D721Med (cell line): ENCODE data around the gene ETFRF1.

Source experiments
- DNase-seq: peaks from one replicate; pipeline ENCODE4 v3.0.0; 2011; ENCODE audit warnings: low spot score; ENCODE audit not compliant: insufficient read length
- FAIRE-seq: peaks from 2 replicates; lab custom pipeline; 2011; peaks lifted over from hg19 to GRCh38; lab: Jason Lieb, UNC
- TF ChIP-seq, protein P1 (sequence below): IDR thresholded peaks from 2 replicates; pipeline ENCODE4 v1.5.1; 2012; ENCODE audit warnings: mild to moderate bottlenecking, control low read depth; ENCODE audit not compliant: insufficient read depth; ENCODE audit errors: missing control alignments

ETFRF1 gene

DNA sequence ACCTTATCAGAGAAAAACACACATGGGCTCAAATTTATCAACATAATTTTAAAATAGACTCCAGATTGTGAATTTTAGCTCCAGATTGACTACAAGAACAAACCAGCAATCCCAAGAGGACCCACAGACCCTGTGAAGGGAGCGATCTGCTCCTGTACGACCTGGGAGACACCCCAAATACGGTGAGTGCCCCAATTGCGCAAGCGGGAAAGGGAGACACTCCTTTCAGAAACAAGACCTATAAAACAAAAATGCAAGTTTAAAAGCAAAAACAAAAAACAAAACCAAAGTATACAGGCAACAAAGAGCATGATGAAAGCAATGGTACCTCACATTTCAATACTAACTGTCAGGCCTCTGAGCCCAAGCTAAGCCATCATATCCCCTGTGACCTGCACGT lies 32.2 kb upstream of the ETFRF1 start:
- DNase-seq (no peak), FAIRE-seq (no peak)
- TF ChIP-seq, protein P1, sequence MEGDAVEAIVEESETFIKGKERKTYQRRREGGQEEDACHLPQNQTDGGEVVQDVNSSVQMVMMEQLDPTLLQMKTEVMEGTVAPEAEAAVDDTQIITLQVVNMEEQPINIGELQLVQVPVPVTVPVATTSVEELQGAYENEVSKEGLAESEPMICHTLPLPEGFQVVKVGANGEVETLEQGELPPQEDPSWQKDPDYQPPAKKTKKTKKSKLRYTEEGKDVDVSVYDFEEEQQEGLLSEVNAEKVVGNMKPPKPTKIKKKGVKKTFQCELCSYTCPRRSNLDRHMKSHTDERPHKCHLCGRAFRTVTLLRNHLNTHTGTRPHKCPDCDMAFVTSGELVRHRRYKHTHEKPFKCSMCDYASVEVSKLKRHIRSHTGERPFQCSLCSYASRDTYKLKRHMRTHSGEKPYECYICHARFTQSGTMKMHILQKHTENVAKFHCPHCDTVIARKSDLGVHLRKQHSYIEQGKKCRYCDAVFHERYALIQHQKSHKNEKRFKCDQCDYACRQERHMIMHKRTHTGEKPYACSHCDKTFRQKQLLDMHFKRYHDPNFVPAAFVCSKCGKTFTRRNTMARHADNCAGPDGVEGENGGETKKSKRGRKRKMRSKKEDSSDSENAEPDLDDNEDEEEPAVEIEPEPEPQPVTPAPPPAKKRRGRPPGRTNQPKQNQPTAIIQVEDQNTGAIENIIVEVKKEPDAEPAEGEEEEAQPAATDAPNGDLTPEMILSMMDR, result no peak

DNA sequence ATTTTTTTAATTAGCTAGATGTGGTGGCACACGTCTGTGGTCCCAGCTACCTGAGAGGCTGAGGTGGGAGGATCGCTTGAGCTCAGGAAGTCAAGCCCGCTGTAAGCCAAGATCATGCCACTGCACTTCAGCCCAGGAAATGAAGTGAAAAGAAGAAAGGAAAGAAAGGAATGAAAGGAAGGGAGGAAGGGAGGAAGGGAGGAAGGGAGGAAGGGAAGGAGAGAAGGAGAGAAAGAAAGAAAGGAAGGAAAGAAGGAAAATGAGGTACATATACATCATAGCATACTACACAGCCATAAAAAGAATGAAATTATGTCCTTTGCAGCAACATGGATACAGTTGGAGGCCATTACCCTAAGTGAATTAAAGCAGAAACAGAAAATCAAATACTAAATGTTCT lies 12.3 kb upstream of the ETFRF1 start:
- TF ChIP-seq, protein P1, result no peak
- FAIRE-seq, result no peak
- no peak for DNase-seq

DNA sequence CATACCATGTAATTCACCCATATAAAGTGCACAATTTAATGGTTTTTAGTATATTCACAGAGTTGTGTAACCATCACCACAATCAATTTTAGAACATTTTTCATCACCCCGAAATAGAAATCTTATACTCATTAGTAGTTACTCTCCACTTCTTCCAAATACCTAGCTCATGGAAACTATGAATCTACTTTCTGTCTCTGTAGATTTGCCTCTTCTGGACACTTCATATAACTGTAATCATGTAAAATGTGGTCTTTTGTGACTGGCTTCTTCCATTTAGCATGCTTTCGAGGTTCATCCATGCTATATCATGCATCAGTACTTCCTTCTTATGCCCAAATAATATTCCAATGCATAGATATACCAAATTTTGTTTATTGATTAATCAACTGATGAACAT lies 10.9 kb upstream of the ETFRF1 start:
- no peak for DNase-seq
- FAIRE-seq, result no peak
- TF ChIP-seq, protein P1, result no peak

DNA sequence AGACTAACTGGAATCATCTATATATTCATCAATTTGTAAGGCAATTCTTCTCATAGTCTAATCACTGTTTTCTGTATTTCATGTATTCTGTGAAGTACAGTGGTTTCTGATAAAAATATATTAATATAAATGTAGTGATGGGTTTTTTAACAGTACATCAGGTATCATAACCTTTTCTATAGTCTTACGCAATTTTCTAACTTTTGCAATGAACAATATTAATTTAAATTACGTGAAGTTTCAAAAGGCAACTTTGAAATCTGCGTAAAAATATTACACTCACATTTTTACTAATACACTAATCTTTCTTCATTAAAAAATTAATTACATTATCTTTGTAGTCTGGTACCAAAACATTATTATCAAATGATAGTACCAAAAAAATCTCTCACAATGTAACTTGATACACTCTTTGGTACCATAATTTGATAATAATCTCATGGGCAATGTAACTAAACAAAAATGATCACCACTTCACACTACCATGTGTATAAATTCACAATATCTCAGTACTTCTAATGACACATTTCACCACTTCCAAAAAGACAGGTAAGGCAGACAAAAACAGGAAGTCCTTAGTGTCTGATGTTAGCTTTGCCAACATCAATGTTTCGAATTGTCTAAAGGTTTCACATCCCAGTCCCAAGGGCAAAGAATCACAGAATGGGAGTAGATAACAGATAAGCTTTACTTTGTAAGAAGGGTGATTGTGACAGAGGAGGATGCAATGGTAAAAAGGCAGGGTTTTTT lies 8.8 kb upstream of the ETFRF1 start:
- no peak for FAIRE-seq
- no peak for DNase-seq
- TF ChIP-seq, protein P1, result no peak

DNA sequence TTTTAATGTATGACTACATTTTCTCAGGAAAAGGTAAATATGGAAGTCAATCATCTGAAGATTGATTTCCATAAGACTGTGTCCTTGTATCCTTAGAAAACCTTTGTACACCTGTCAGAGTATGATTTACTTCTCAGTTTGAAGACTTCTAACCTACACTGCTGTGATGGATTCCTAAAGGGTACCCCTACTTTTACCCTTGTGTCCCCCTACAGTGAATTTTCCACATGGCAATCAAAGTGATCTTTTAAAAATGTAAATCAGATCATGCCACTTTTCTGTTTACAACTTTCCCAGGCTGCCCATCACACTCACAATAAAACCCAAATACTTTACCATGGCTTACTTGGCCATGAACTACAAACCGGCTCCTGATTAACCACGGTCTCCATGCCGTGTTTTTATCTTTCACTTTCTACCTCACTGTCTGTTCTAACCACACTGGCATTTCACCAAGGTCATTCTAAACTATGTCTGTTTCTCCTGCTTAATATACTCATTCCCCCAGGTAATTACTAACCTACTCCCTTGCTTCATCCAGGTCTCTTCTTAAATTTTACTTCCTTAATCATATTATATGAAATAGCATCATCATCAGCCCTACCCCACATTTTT lies 8.1 kb upstream of the ETFRF1 start:
- DNase-seq, result no peak
- TF ChIP-seq, protein P1, result no peak
- FAIRE-seq, result no peak

DNA sequence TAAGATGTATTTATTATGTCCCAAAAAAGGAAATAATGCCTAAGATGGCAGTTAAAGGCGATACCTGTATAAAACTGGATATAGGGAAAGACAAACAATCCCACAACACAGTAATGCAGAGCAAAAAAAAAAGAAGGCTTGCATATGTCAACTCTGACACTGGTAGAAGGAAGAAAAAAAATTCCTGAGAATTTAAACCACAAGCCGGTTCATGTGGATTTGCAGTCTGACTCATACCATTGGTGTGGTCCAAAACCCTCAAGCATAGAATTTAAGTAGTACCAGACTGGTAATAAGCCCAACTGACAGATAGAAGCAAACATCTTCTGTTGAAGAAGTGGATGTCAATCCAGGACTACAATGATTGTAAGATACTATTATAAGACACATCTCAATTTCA lies 7.3 kb upstream of the ETFRF1 start:
- no peak for DNase-seq
- TF ChIP-seq, protein P1, result no peak
- FAIRE-seq, result no peak

DNA sequence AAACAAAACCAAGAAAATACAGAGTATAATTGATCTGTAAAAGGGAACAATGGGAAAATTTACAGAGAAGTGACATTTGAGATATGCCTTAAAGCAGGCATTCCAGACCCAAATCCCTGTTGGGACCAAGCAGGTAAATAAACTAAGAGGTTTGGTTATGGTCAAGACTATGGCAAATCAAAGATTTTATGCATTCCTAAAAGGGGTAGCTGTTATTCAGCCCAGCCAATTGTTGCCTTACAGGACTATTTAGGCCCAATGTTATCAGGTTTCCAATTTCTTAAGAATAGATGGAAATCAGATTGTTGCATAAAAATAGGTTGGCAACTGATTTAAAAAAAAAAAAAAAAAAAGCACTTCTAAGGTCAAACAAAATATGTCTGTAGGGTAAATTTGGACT lies 5.4 kb upstream of the ETFRF1 start:
- TF ChIP-seq, protein P1, result no peak
- no peak for FAIRE-seq
- DNase-seq, result no peak
